Spinal cord (tissue), 10 donors: ENCODE measurements around the gene ADAM33. TPM values are rescaled to one million over a fixed set of nuclear protein-coding genes. Genes with fewer than 3 reads are reported as not detected.

Source experiments
- DNase-seq, 6 donors: peaks; one replicate each; pipeline versions ENCODE4 v3.0.0 to v3.0.0-alpha.2; 2013 to 2015; ENCODE audit warnings: low spot score in 6 of 6, low read depth in 4 of 6
- H3K27ac ChIP-seq: one replicate; pipeline ENCODE4 v1.5.1; 2013; ENCODE audit warnings: low read depth, low read length, control low read depth
- H3K27me3 ChIP-seq: one replicate; pipeline ENCODE4 v1.6.1; 2013; ENCODE audit warnings: low read length; ENCODE audit not compliant: control insufficient read depth, insufficient read depth
- H3K36me3 ChIP-seq: one replicate; pipeline ENCODE4 v1.6.1; 2013; ENCODE audit warnings: low read length; ENCODE audit not compliant: control insufficient read depth, insufficient read depth
- H3K4me1 ChIP-seq: one replicate; pipeline ENCODE4 v1.6.1; 2013; ENCODE audit warnings: low read length; ENCODE audit not compliant: control insufficient read depth, insufficient read depth
- H3K4me3 ChIP-seq: one replicate; pipeline ENCODE4 v1.5.1; 2013; ENCODE audit warnings: low read depth, low read length, control low read depth
- H3K9me3 ChIP-seq: one replicate; pipeline ENCODE4 v1.6.1; 2013; ENCODE audit warnings: low read length; ENCODE audit not compliant: control insufficient read depth, insufficient read depth
- WGBS: methylation state at CpG from one replicate; pipeline ENCODE4 v1.1.5; 2013; ENCODE audit warnings: missing lambda C conversion rate; ENCODE audit not compliant: insufficient coverage; 5-methylcytosine and 5-hydroxymethylcytosine counted together
- polyA plus RNA-seq, 2 donors: library from polyadenylated mRNA; unstranded; fragments of 120-200 nt; gene quantifications; one replicate each; pipeline ENCODE4 v1.2.1, GENCODE V29; 2013; ENCODE audit not compliant: insufficient read length in 2 of 2
- total RNA-seq, 2 donors: library from RNA; depleted of rRNA in 1 of 2; stranded (reverse); fragments of 120-200 nt in 1 of 2; fragments of >200 nt in 1 of 2; gene quantifications; one replicate each; pipeline versions ENCODE4 v1.2.3 to v1.2.4, GENCODE V29; 2013 to 2014
- donor health status: healthy.

The ADAM33 gene
- total and polyA plus RNA-seq, 4 donors = 18.9 to 46.3 (median 33.5) TPM

DNA sequence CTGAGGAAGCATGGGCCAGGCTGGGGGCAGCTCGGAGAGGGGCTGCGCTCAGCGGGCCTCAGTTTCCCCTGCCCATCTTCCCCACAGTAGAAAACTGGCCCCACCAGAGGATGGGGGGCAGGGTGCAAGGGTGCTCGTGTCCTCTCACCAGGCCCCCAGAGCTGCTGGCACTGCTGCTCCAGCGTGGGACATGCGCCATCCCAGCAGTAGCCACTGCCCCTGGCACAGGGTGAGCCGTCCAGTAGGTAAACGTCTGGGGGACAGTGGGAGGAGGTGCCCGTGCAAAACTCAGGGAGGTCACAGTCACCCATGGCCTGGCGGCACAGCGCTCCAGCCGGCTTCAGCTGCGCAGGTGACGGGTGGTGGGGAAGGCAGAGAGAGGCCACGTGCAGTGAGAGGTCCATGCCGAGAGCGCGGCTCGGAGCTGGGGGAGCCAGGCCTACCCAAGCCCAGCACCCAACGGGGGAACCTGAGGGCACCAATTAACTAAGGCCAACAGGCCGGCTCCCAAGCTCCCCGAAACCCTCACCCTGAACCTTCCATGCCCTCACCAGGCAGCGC is 9.7 kb downstream of the ADAM33 start:
- H3K27me3 ChIP-seq = peaks cover 52% of the 10 kb centered on the region
- H3K9me3 ChIP-seq = no peaks in the 10 kb centered on the region
- peaks cover 4% of the 10 kb centered on the region for H3K36me3 ChIP-seq
- DNase-seq = no peak
- no peak overlapping the region for H3K4me3 ChIP-seq
- WGBS = 33% methylated on average over 19 of the region's 23 CpGs
- H3K4me1 ChIP-seq = peaks cover 18% of the 10 kb centered on the region
- H3K27ac ChIP-seq = no peak overlapping the region

DNA sequence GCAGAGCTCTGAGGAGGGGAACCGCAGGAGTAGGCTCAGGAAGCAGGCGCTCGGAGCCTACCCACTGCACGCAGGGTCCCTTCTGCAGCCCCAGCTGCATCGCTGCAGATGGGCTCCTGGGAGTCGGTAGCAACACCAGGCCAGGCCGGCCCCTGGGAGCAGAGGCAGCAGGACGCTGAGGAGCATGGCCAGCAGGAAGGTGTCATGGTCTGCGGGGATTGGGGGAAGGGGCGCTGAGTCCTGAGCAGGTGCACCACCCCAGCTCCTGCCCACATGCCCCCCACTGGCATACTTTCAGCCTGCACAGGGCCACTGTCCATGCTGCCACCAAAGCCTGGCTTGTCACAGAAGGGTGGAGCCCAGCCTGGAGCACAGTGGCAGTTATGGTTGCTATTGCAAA is 10.9 kb downstream of the ADAM33 start:
- H3K36me3 ChIP-seq = peaks cover 4% of the 10 kb centered on the region
- H3K9me3 ChIP-seq = no peaks in the 10 kb centered on the region
- DNase-seq = no peak
- peaks cover 9% of the 10 kb centered on the region for H3K4me1 ChIP-seq
- WGBS = 76% methylated on average over 10 of the region's 10 CpGs
- H3K4me3 ChIP-seq = no peak overlapping the region
- peaks cover 50% of the 10 kb centered on the region for H3K27me3 ChIP-seq
- H3K27ac ChIP-seq = no peak overlapping the region

DNA sequence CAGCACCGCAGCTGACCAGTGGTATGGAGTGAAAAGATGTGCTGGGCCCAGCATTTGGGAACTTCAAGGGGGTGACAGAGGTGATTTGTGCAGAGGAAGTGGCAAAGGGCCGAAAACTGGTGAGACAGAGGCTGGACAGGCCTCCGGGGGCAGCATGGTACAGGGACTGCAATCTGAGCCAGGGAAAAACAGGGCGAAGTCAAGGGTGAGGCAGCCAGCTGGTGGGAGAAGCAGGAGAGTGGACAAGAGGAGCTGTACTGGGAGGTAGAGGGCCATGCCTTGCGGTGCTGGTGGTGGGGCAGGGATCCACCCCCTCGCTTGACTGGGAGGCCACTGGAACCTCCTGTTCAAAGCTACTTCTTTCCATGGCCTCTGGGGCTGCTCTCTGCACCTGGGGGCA is 11.3 kb downstream of the ADAM33 start:
- Histone ChIP-seq H3K27me3 (peaks cover 48% of the 10 kb centered on the region), H3K9me3 (no peaks in the 10 kb centered on the region), H3K27ac (no peak overlapping the region), H3K36me3 (peaks cover 4% of the 10 kb centered on the region), H3K4me1 (peaks cover 9% of the 10 kb centered on the region), H3K4me3 (no peak overlapping the region)
- 49% methylated on average over 6 of the region's 6 CpGs for WGBS
- no peak for DNase-seq

DNA sequence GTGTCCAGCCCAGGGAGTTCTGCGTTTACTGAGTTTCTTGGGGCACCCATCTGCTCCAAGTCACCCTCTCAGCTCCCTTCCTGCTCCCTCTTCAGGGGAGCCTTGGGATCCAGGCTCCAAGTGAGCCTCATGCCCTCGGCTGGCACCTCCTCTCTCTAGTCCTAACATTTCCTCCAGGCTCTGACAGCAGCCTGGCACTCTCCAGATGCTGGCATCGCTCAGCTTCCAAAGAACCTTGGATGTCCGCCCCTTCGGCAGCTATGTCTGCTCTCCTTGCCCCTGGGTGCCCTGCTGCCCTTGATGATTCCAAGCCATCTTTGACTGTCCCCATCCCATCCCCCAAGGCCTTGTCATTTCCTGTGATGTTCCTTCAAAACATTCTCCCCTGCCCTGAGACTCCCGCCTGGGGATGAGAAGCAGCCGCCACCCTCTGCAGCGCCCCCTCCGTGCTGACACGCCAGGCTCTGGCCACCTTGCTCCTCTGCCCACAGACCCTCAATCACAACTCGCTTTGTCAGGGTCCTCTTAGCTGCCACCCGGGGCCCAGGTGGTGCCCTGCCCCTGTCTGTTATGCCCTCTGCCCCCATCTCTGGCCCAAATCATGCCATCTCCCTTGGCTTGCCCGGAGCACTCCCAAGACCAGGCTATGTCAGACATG is 12.0 kb downstream of the ADAM33 start:
- Histone ChIP-seq H3K36me3 (peaks cover 4% of the 10 kb centered on the region), H3K27ac (no peak overlapping the region), H3K4me3 (no peak overlapping the region), H3K4me1 (peaks cover 9% of the 10 kb centered on the region), H3K9me3 (no peaks in the 10 kb centered on the region), H3K27me3 (peaks cover 42% of the 10 kb centered on the region)
- DNase-seq = no peak
- WGBS = 76% methylated on average over 13 of the region's 13 CpGs

DNA sequence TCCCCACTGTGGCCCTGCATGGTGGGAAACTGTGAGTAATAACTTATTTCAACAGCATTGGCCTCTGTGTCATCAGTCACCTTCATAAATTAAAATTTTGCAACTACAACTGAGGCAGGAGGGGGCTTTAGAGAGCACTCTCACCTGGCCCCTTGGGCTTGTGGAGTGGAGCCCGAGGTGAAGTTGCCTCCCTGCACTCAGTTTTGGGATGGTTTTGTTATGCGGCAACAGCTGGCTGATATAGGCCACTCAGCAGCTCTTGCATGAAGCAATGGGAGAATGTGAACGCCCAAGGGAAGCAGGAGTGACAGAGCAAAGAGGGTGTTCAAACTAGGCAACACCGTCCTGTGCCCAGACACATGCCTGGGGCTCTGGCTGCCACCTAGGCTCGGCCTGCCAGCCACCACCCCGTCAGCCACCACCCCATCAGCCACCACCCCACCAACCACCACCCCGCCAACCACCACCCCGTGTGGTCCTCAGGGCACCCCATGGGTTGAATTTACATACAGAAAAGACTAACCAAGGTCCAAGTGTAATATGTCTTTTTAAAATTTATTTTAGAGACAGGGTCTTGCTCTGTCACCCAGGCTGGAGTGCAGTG is 14.3 kb downstream of the ADAM33 start:
- Histone ChIP-seq H3K36me3 (peaks cover 4% of the 10 kb centered on the region), H3K27me3 (peaks cover 23% of the 10 kb centered on the region), H3K27ac (no peak overlapping the region), H3K9me3 (no peaks in the 10 kb centered on the region), H3K4me3 (no peak overlapping the region), H3K4me1 (peaks cover 4% of the 10 kb centered on the region)
- 100% methylated on average over 5 of the region's 8 CpGs for WGBS
- no peak for DNase-seq

DNA sequence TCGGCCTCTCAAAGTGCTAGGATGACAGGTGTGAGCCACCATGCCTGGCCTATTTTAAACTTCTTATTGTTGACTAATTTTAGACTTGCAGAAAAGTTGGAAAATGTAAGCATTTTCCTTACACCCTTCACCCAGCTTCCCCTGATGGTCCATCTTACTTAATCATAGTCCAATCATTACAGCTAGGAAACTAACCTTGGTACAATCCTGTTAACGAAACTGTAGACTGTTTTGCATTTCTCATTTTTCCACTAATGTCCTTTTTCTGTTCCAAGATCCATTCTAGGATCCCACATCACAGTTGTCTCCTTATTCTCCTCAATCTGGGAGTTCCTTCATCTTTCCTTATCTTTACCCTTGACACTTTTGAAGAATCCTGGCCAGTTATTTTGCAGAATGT is 18.0 kb downstream of the ADAM33 start:
- H3K27me3 ChIP-seq = peaks cover 31% of the 10 kb centered on the region
- H3K4me1 ChIP-seq = peaks cover 13% of the 10 kb centered on the region
- DNase-seq = no peak
- H3K9me3 ChIP-seq = no peaks in the 10 kb centered on the region
- no peak overlapping the region for H3K27ac ChIP-seq
- H3K4me3 ChIP-seq = no peak overlapping the region
- H3K36me3 ChIP-seq = no peaks in the 10 kb centered on the region
- 100% methylated on average over 1 of the region's 2 CpGs for WGBS

DNA sequence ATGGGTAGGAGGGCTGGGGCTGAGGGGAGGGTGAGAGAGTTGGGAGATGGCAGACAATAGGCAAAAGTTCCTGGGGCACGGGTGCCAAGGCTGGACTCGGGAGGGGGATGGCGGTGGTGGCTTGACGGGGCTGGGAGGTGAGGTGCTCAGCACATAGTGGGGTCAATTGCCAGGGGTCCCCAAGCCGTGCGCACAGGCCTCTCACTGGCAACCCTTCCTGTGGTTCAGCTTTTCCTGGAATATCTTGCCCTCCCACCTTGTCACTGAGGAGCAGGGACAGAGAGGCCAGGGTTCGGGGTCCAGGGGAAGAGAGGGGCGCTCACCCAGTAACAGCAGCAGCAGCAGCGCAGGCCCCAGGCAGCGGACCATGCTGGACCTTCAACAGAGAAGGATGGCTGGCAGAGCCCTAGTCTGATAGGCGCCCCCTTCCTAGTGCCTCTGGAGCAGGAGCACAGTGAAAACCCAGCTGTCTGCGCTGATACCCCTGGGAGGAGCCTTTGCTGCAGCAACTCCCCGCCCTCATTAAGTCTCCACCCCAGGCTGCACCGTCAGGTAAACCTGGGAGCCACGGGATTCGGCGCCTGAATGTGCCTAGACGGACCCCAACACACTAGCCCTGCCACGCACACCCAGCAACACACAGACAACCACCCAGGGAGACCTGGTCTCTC is 18.6 kb downstream of the ADAM33 start, which contains the start of gene GFRA4:
Gene GFRA4, minus strand, starts transcription at position 369 of the 671 bp plus-strand sequence. Its CDS starts 0 bp downstream, at position 369.
- no peaks in the 10 kb centered on the region for H3K36me3 ChIP-seq
- peaks cover 31% of the 10 kb centered on the region for H3K27me3 ChIP-seq
- WGBS = 56% methylated on average over 18 of the region's 19 CpGs
- H3K4me1 ChIP-seq = peaks cover 20% of the 10 kb centered on the region
- no peaks in the 10 kb centered on the region for H3K9me3 ChIP-seq
- H3K4me3 ChIP-seq = no peak within 1 kb of the TSS
- H3K27ac ChIP-seq = no peak within 1 kb of the TSS
- DNase-seq = no peak

DNA sequence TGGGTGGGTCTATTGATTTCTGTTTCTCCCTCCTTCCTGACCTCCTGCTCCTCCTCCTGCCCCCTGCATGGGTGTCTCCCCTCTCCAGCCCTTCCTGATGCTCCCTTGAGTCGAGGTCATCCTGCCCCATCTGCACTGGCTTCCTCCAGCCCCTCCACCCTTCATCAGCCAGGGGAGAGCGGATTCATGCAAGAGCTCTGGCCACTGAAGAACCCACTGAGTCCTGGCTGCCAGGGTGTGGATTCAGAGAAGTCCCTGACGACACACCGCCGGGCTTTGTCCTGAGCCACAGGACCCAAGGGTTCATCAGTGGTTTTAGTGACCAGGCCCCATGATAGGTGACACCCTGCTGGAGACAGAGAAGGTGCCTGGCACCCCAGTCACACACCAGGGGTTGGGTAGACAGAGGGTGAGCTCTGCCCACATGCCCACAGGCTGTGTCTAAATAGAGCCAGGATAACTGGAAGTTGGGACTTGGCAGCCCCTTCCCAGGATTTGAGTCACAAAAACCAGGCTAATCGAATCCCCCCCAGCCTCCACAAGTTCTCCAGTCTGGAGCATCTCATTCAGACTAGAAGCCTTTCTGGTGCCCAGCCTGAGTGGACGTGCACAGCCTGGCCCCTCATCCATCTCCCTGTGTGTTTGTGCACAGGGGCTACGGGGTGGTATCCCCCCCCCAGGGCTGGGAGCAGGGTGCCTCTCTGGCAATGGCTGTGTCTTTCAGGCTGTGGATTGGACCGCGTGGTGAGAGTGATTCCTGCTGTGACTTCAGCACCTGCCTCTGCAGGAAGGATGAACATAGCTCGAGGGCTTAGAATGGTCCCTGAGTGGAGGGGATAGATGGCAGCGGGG is 19.8 kb downstream of the ADAM33 start:
- peaks cover 20% of the 10 kb centered on the region for H3K4me1 ChIP-seq
- no peak overlapping the region for H3K4me3 ChIP-seq
- no peaks in the 10 kb centered on the region for H3K36me3 ChIP-seq
- peaks cover 31% of the 10 kb centered on the region for H3K27me3 ChIP-seq
- 76% methylated on average over 10 of the region's 12 CpGs for WGBS
- H3K9me3 ChIP-seq = no peaks in the 10 kb centered on the region
- H3K27ac ChIP-seq = no peak overlapping the region
- DNase-seq = no peak
